ENCODE data around the gene SIRPB1.

The SIRPB1 gene

DNA sequence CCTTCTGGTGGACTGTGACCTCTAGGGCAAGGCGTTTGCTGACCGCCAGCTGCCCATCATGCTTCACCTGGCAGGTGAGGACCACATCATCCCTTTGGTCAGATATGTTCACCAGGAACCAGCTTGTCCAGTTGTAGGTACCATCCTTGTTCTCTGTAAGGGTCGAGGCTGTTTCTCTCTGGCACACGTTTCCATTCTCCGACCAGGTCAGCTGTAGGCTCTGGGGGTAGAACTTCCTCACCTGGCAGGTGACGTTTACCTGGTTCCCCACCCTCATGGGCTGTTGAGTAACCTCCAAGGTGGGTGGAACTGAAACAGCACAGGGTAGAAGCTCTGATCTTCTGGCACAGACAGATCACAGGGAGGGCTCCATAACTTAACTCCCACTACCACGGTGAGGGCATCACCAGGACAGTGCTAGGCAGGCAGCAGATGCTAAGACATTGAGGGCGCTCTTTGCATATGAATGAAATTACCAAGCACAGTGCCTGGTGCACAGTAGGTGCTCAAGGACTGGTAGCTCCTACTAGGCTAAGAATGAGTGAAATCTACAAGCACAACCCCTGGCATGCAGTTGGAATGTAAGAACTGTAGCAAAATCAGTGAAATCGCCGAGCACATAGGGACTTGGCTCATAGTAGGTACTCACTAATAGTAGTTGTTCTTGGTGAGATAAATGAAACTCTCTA, 15.6 kb upstream of the SIRPB1 start:
- Histone ChIP-seq H3K27me3 (ENCODE audit: insufficient read depth, low read length) (no peaks in the 10 kb centered on the region), H3K79me2 (ENCODE audit: insufficient read depth, low read length) (no peaks in the 10 kb centered on the region), H3K27ac (ENCODE audit: low read depth, low read length, poor library complexity, severe bottlenecking) (no peak overlapping the region), H3K4me3 (ENCODE audit: low read depth, low read length, poor library complexity, severe bottlenecking) (no peak overlapping the region), H3K4me1 (ENCODE audit: insufficient read depth, low read length, severe bottlenecking) (no peaks in the 10 kb centered on the region), H2AFZ (ENCODE audit: low read length) (no peak overlapping the region), H4K20me1 (ENCODE audit: insufficient read depth, low read length) (no peaks in the 10 kb centered on the region), H3K36me3 (ENCODE audit: insufficient read depth, low read length) (no peaks in the 10 kb centered on the region), H3K9me3 (ENCODE audit: low read length) (no peaks in the 10 kb centered on the region), H3K9ac (ENCODE audit: low read length) (no peak overlapping the region), H3F3A (ENCODE audit: insufficient read depth, low read length) (no peaks in the 10 kb centered on the region), H3K4me2 (ENCODE audit: low read length) (no peak overlapping the region), H3K9me2 (ENCODE audit: low read depth, low read length) (no peaks in the 10 kb centered on the region)
- no peak for TF ChIP-seq EZH2 (IDR thresholded peaks at IDR 0.05; ENCODE audit: borderline replicate concordance, low read length)
- TF ChIP-seq, protein P1, sequence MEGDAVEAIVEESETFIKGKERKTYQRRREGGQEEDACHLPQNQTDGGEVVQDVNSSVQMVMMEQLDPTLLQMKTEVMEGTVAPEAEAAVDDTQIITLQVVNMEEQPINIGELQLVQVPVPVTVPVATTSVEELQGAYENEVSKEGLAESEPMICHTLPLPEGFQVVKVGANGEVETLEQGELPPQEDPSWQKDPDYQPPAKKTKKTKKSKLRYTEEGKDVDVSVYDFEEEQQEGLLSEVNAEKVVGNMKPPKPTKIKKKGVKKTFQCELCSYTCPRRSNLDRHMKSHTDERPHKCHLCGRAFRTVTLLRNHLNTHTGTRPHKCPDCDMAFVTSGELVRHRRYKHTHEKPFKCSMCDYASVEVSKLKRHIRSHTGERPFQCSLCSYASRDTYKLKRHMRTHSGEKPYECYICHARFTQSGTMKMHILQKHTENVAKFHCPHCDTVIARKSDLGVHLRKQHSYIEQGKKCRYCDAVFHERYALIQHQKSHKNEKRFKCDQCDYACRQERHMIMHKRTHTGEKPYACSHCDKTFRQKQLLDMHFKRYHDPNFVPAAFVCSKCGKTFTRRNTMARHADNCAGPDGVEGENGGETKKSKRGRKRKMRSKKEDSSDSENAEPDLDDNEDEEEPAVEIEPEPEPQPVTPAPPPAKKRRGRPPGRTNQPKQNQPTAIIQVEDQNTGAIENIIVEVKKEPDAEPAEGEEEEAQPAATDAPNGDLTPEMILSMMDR (IDR thresholded peaks at IDR 0.05; ENCODE audit: low read length) = no peak

DNA sequence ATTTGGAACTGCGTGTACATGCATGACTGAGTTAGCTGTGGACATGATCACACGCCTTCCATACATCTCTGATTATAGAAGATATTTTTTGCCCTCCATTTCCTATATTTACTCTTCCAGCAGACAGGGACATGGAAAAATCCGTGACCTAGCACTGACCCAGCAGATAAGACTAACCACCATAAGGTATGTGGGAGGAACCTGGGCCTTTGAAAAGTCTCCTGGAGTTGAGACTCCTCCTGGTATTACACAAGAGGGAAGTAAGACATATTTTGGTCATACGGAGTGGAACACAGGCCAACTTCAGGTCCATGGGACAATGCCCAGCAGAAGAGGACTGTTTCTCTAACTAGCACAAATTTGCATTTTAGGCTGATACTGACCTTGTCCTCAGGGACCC, 13.7 kb upstream of the SIRPB1 start:
- Histone ChIP-seq H3F3A (ENCODE audit: insufficient read depth, low read length) (no peaks in the 10 kb centered on the region), H3K4me2 (ENCODE audit: low read length) (no peak overlapping the region), H3K4me3 (ENCODE audit: low read depth, low read length, poor library complexity, severe bottlenecking) (no peak overlapping the region), H3K36me3 (ENCODE audit: insufficient read depth, low read length) (no peaks in the 10 kb centered on the region), H2AFZ (ENCODE audit: low read length) (no peak overlapping the region), H3K27ac (ENCODE audit: low read depth, low read length, poor library complexity, severe bottlenecking) (no peak overlapping the region), H3K27me3 (ENCODE audit: insufficient read depth, low read length) (no peaks in the 10 kb centered on the region), H3K4me1 (ENCODE audit: insufficient read depth, low read length, severe bottlenecking) (no peaks in the 10 kb centered on the region), H3K79me2 (ENCODE audit: insufficient read depth, low read length) (no peaks in the 10 kb centered on the region), H3K9ac (ENCODE audit: low read length) (no peak overlapping the region), H4K20me1 (ENCODE audit: insufficient read depth, low read length) (no peaks in the 10 kb centered on the region), H3K9me2 (ENCODE audit: low read depth, low read length) (no peaks in the 10 kb centered on the region), H3K9me3 (ENCODE audit: low read length) (no peaks in the 10 kb centered on the region)
- TF ChIP-seq EZH2 (IDR thresholded peaks at IDR 0.05; ENCODE audit: borderline replicate concordance, low read length) = no peak
- TF ChIP-seq, protein P1 (IDR thresholded peaks at IDR 0.05; ENCODE audit: low read length) = no peak

DNA sequence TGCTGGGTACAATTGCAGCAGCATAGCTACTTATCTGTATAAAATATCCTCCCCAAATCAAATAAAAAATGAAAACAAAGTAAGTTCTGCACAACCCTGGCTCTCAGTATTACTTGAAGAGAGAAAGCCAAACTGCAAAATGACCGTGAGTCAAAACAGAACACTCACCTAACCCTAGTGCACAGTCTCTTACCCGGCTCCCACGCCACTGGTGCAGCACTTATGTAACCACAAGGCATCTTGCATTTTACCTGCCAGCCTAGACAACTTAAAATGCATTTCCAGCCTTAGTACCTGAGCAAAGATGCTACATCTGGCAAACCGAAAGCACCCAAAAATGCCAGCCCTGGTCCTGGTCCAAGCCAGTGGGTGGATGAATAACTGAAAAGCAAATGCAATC, 12.4 kb upstream of the SIRPB1 start:
- H3K27me3 ChIP-seq (ENCODE audit: insufficient read depth, low read length) = no peaks in the 10 kb centered on the region
- H3K4me3 ChIP-seq (ENCODE audit: low read depth, low read length, poor library complexity, severe bottlenecking) = no peak overlapping the region
- no peaks in the 10 kb centered on the region for H3K9me3 ChIP-seq (ENCODE audit: low read length)
- no peak overlapping the region for H2AFZ ChIP-seq (ENCODE audit: low read length)
- no peak overlapping the region for H3K9ac ChIP-seq (ENCODE audit: low read length)
- H3F3A ChIP-seq (ENCODE audit: insufficient read depth, low read length) = no peaks in the 10 kb centered on the region
- no peaks in the 10 kb centered on the region for H3K4me1 ChIP-seq (ENCODE audit: insufficient read depth, low read length, severe bottlenecking)
- H3K4me2 ChIP-seq (ENCODE audit: low read length) = no peak overlapping the region
- H4K20me1 ChIP-seq (ENCODE audit: insufficient read depth, low read length) = no peaks in the 10 kb centered on the region
- no peak overlapping the region for H3K27ac ChIP-seq (ENCODE audit: low read depth, low read length, poor library complexity, severe bottlenecking)
- H3K9me2 ChIP-seq (ENCODE audit: low read depth, low read length) = no peaks in the 10 kb centered on the region
- no peaks in the 10 kb centered on the region for H3K79me2 ChIP-seq (ENCODE audit: insufficient read depth, low read length)
- TF ChIP-seq, protein P1 (IDR thresholded peaks at IDR 0.05; ENCODE audit: low read length) = no peak
- TF ChIP-seq EZH2 (IDR thresholded peaks at IDR 0.05; ENCODE audit: borderline replicate concordance, low read length) = no peak
- H3K36me3 ChIP-seq (ENCODE audit: insufficient read depth, low read length) = no peaks in the 10 kb centered on the region
